Activated naive CD4-positive, alpha-beta T cell (primary cell): ENCODE measurements around the gene ENTPD5.

ENCODE experiments used
- DNase-seq, 4 experiments: peaks; one replicate each; lab custom pipeline; 2025; lab: John Stamatoyannopoulos, UW

ENTPD5 gene

DNA sequence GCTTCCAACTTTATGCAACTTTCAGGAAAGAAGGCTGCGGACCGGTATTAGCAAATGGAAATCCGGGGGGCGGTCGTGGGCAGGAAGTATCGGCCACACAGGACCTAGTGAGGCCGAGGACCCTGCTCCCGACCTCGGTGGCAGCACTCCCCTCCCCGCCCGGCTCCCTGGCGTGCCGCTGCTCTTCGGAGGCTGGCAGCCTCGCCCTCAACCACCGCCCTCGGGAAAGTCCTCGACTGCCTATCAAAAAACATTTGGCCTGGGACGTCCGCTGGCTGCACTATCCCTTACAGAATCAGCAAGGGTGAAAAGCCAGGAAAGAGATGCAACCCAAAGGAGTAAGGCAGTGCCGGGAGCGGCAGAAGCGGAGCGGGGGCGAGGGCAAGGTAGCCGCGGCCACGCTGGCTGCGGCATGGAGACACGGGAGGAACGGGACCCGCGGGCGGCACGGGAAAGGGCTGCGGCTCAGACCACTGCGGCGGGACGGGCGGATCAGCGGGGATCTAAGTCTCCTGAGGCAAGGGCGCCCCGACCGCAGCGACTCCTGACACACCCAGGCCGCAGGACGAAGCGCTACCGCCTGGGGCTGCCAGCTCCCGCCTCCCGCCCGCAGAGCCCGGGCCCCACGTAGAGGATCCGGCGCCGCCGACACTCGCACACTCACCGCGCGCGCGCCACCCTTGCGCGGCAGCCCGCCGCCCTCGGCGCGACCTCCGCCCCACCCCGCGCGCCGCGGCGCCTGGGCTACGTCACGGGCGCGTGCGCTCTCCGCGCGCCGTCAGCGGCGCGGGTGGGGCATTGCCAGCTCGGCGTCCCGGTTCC is at the start of gene ENTPD5, which contains the start of gene BBOF1:
TSS of gene ENTPD5 (minus strand) at position 703 of the 822 bp plus-strand sequence. CDS start 31,186 bp downstream, outside the sequence.
TSS of gene BBOF1 (plus strand) at position 764 of the 822 bp plus-strand sequence. CDS start 130 bp downstream, outside the sequence.
- peak; percentile 52 to 82 (median 64) for DNase-seq

GRCh38 chr14:74065746-74066575 is 46.9 kb upstream of the ENTPD5 start:
- no peak for DNase-seq

DNA sequence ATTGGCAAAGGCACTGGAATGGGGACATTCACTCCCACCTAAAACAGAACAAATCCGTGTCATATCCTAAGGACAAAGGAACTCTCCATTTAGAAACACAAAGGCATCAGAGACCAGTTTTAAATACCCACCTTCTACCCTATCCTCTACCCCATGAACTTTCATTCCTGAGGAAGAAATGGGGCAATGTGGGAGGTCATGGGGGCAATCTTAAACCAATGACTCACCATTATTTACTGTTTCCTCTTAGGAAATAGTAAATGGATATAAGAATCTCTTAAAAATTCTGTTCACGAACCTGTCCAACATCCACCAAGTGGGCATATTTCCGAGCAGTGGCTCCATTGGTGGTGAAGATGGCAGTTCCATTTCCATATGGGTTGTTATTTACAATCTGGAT is 45.8 kb upstream of the ENTPD5 start:
- no peak for DNase-seq

- DNase-seq: no peak
Observed at GRCh38 chr14:74064426-74064825, 45.3 kb upstream of the ENTPD5 start.

GRCh38 chr14:74062809-74063150 is 43.7 kb upstream of the ENTPD5 start:
- no peak for DNase-seq

GRCh38 chr14:74049876-74050495 is 30.9 kb upstream of the ENTPD5 start:
- DNase-seq: no peak

GRCh38 chr14:74048281-74048680 is 29.2 kb upstream of the ENTPD5 start:
- DNase-seq: no peak

- DNase-seq: no peak
Observed at GRCh38 chr14:74045522-74045921, 26.4 kb upstream of the ENTPD5 start.

DNA sequence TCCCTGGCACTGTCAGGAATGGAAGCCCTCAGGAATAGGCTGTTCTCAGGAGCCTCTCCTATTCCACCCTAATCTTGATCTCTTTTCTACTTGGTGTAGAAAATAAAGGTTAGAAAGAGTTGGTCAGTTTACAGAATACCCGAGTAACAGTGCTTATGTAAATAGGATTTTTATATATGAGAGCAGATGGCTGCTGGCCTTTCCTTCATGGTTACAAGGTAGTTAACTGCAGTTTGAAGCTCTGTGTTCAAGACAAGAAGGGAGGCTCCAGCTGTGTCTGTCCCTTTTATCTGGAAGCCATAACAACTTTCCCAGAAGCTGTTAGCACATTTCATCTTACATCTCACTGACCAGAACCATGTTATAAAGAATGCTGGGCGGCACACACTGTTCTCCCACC is 23.2 kb upstream of the ENTPD5 start:
- DNase-seq: no peak

DNA sequence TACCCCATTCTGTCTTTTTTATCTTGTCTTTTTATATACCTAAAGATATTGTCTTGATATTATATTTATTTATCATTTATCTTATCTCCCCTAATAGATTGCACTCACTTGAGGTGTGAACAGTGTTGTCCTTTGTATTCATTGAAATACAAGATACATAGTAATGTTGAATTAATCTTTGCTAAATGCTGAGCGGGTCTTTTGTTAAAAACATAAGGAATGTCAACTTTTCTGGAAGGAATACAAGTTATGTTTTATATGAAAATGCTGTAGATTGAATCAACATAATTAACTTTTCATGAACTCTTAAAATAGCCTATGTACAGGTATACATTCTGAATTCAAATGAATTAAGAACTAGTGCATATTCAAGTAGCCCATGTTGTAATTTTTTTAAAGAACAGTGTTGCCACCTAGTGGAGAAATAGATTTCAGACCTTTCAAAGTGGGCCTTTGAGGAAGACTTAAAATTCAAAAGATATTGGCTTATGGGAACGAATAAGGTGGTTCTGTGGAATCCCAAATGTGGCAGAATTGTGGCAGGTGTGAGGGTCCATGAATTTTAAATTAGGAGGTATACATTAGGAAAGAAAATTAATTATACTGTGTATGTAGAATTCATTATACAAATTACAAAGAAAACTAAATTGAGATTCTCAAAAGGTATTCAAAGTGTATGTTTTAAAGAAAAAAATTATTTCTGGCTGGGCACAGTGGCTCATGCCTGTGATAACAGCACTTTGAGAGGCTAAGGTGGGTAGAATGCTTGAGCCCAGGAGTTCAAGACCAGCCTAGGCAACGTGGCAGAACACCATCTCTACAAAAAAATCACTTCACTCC is 19.2 kb upstream of the ENTPD5 start:
- DNase-seq: no peak

- no peak for DNase-seq
Observed at GRCh38 chr14:74035556-74035955, 16.5 kb upstream of the ENTPD5 start.

GRCh38 chr14:74034572-74034971 is 15.5 kb upstream of the ENTPD5 start:
- DNase-seq: no peak

DNA sequence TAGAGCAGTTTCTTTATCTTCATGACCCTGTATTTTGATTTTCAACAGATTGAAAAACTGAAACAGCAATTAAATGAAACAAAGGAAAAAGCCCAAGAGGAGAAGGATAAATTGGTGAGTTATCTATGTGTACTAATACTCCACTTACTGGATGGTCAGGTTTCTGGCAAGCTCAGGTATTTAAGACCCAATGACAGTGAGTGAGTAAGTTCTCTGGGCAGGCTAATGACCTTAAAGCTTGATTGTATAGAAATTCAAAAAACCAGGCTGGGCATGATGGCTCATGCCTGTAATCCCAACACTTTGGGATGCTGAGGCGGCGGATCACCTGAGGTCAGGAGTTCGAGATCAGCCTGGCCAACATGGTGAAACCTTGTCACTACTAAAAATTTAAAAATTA is 10.0 kb upstream of the ENTPD5 start:
- DNase-seq: no peak

GRCh38 chr14:74022346-74022745 is 3.3 kb upstream of the ENTPD5 start:
- no peak for DNase-seq

DNA sequence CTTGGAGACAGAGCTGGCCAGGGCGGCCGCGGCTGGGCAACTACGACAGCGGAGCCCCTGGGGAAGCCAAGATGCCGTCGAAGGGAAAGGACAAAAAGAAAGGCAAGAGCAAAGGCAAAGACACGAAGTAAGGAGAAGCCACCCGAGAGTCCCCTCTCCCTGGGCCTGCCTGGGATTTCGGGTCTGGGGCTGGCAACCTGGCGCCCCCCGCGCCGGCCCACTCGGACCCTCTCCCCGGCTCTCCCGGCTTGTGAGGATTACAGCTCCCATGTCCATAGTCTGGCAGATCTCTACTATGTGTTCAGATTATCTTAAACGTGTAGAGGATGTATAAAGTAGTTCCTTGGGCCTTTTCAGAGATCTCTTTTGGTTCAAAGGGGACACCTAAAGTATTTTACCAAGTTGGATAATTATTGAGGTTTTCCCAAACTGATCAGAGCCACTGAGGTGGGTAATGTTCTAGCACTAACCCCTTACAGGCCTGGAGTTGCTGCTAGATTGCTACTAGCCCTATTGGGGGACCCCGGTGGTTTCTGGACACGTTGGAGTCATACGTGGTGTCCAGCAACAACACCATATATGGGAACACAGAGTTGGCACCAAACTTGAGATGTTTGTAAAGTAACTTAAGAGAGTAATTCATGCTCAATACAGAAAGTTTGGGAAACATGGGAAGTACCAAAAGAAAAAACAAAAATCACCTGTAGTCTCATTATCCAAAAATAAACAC is 485 bp upstream of the ENTPD5 start:
- no peak for DNase-seq

DNA sequence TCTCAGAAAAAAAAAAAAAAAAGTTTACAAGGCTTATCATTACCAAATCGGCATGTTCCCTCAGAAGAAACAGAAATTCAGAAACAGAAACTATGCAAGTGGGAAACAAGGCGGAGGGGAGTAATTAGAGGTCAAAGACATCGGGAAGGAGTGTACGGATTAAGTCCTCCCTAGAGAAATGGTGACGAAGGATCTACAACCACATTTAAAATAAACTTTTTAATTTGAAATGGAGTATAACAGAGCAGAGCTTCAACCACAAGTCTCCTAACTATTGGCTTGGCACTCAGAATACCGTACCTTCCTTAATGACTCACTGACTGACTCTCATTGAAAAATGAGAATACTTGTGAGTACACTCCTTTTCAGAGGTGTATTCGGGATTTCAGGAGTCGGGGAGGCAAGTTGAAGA is 908 bp downstream of the ENTPD5 start:
- no peak for DNase-seq

DNA sequence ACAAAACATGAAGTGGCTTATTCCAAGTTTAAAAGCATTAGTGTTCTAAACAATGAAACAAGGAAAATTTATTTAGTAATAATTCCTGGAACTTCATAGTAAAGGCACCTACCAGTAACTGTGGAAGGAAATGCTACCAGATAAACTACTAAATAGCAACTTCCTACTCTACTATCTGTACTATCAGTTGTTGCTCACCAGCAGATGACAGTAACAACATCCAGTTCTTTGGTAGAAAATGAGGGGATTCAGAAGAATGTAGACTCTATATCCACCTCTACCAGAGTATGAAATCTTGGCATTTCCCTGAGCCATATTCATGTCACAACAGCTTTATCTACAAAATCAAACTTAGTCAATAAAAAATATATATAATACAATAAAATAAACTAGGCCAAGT is 3.1 kb downstream of the ENTPD5 start:
- DNase-seq: no peak

DNA sequence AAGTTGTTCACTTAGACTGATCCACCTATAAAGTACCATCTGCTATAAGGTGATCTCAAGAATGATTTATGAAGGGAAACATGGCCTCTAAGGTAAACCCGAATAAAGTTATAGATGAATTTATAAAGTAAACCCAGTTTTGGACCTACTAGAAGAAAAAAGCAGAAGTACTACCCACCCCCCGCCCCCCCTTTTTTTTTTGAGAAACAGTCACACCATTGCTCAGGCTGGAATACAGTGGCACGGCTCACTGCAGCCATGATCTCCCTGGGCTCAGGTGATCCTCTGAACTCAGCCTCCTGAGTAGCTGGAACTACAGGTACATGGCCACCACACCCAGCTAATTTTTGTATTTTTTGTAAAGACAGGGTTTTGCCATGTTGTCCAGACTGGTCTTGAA is 3.9 kb downstream of the ENTPD5 start:
- DNase-seq: no peak

GRCh38 chr14:74014299-74014698 is 4.8 kb downstream of the ENTPD5 start:
- no peak for DNase-seq

DNA sequence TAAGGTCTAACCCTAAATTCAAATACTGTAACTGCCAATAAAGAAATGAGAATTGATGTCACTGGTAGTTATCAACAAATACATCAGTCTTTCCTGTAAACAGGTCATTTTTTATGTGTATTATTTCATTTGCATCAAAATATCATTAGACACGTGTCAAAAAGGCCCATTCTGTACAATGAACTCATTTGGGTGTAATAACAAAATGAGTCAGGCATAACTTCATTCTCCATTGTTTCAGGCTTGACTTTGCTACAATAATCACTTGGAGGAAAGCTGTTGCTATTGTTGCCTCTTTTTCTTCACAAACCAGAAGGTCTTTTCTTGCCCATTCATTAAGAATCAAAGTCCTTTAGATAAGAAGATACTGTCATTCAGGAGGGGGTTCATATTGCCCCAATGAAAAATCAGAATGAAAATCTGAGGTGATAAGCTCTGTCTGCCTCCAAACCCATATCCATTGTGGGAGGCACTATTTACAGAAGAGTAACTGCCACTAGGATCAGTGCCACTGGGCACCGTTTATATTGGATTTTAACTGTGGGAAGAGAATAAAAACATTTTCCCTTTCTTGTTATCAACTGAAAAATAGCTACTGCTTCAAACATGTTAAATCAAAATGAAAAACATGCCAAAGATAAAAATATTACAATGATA is 10.1 kb downstream of the ENTPD5 start:
- no peak for DNase-seq
